DND-41 (cell line): ENCODE data around the gene ATP1A3.
A peak's percentile ranks its signal among the peaks of the same experiment; 100 is the strongest.

ENCODE experiments used
- EZH2 ChIP-seq: IDR thresholded peaks from 3 replicates; pipeline ENCODE4 v1.6.1; 2012; ENCODE audit warnings: borderline replicate concordance, low read depth, mild to moderate bottlenecking, moderate library complexity, low read length, inconsistent platforms; ENCODE audit not compliant: severe bottlenecking
- TF ChIP-seq, protein P1 (sequence below): IDR thresholded peaks from 2 replicates; pipeline ENCODE4 v1.5.1; 2012; ENCODE audit warnings: borderline replicate concordance, low read length, moderate library complexity, mild to moderate bottlenecking; ENCODE audit not compliant: poor library complexity, severe bottlenecking; ENCODE audit errors: extremely low read depth

DNA sequence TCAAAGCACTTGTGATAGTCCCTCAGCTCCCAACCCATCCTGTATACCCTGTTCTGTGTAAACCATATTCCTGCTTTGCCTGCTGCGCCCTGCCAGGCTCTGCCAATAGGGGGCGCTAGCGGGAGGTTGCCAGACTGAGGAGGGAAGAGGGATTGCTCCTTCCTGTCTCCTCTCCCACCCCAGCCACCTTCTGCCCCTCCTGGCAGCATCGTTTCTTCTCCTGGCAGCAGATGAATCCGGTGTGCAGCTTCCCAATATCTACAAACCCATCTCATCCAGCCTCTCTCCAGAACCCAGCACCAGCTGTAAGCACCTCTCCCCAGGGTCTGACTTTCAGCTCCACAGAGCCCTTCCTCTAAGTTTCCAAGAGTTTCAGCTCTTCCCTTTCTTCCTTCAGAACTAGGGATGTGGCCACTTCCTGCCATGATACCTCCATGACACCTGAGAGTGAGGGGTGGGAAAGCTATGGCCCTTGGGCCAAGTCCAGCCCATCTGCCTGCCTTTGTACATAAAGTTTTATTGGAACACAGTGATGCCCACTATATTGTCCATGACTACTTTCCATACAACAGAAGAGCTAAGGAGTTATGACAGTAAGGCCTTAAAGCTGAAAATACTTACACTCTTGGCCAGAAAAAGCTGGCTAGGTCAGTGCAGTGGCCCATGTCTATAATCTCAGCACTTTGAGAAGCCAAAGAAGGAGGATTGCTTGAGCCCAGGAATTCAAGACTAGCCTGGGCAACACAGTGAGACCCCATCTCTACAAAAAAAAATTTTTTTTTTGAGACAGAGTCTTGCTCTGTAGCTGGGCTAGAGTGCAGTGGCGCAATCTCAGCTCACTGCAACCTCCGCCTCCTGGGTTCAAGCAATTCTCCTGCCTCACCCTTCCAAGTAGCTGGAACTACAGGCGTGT, 34.5 kb upstream of the ATP1A3 start:
- TF ChIP-seq, protein P1, sequence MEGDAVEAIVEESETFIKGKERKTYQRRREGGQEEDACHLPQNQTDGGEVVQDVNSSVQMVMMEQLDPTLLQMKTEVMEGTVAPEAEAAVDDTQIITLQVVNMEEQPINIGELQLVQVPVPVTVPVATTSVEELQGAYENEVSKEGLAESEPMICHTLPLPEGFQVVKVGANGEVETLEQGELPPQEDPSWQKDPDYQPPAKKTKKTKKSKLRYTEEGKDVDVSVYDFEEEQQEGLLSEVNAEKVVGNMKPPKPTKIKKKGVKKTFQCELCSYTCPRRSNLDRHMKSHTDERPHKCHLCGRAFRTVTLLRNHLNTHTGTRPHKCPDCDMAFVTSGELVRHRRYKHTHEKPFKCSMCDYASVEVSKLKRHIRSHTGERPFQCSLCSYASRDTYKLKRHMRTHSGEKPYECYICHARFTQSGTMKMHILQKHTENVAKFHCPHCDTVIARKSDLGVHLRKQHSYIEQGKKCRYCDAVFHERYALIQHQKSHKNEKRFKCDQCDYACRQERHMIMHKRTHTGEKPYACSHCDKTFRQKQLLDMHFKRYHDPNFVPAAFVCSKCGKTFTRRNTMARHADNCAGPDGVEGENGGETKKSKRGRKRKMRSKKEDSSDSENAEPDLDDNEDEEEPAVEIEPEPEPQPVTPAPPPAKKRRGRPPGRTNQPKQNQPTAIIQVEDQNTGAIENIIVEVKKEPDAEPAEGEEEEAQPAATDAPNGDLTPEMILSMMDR: peak; percentile 92
- TF ChIP-seq EZH2: no peak
